Lung (tissue), 12 donors: ENCODE measurements around the gene MAGEL2. TPM values are rescaled to one million over a fixed set of nuclear protein-coding genes. Genes with fewer than 3 reads are reported as not detected.

Experiments used
- ATAC-seq: fragments of 200-7000 bp; cut with Tn5 transposase; one replicate; pipeline ENCODE4 v1.9.1; 2020; ENCODE audit warnings: moderate number of reproducible peaks; ENCODE audit not compliant: insufficient read depth, low FRiP score
- DNase-seq, 3 donors: peaks; one replicate each; pipeline ENCODE4 v3.0.0-alpha.2; 2013 to 2017
- H3K27ac ChIP-seq, 2 donors: one replicate each; pipeline ENCODE4 v1.5.1; 2013; ENCODE audit warnings: mild to moderate bottlenecking in 2 of 2, moderate library complexity in 2 of 2, control low read depth in 1 of 2, inconsistent platforms in 1 of 2, low read depth in 1 of 2, low read length in 1 of 2
- H3K27me3 ChIP-seq, 3 donors: one replicate each; pipeline ENCODE4 v1.5.1; 2013; ENCODE audit warnings: low read length in 2 of 3; ENCODE audit not compliant: control insufficient read depth in 3 of 3, insufficient read depth in 3 of 3
- H3K36me3 ChIP-seq, 4 donors: one replicate each; pipeline ENCODE4 v1.5.1; 2013; ENCODE audit warnings: low read length in 4 of 4, mild to moderate bottlenecking in 1 of 4, moderate library complexity in 1 of 4; ENCODE audit not compliant: control insufficient read depth in 4 of 4, insufficient read depth in 4 of 4
- H3K4me1 ChIP-seq, 5 donors: one replicate each; pipeline ENCODE4 v1.5.1; 2013; ENCODE audit warnings: low read length in 5 of 5, mild to moderate bottlenecking in 2 of 5, moderate library complexity in 1 of 5; ENCODE audit not compliant: control insufficient read depth in 5 of 5, insufficient read depth in 5 of 5
- H3K4me3 ChIP-seq: one replicate; pipeline ENCODE4 v1.5.1; 2013; ENCODE audit warnings: mild to moderate bottlenecking, control low read depth, moderate library complexity
- H3K9ac ChIP-seq, 2 donors: one replicate each; pipeline ENCODE4 v1.5.1; 2013; ENCODE audit warnings: low read length in 2 of 2, control low read depth in 1 of 2; ENCODE audit not compliant: insufficient read depth in 1 of 2
- H3K9me3 ChIP-seq, 4 donors: one replicate each; pipeline ENCODE4 v1.5.1; 2013; ENCODE audit warnings: low read length in 3 of 4, mild to moderate bottlenecking in 1 of 4, moderate library complexity in 1 of 4; ENCODE audit not compliant: control insufficient read depth in 4 of 4, insufficient read depth in 3 of 4
- CTCF ChIP-seq: IDR thresholded peaks from 2 replicates; pipeline ENCODE4 v1.5.1; 2012; ENCODE audit warnings: mild to moderate bottlenecking; ENCODE audit errors: control extremely low read depth, extremely low read depth
- WGBS, 2 donors: extraction: QIAGEN DNeasy Blood & Tissue Kit; methylation state at CpG; one replicate each; pipeline ENCODE4 v1.1.7; 2013; 5-methylcytosine and 5-hydroxymethylcytosine counted together
- polyA plus RNA-seq, 2 donors: library from polyadenylated mRNA; stranded (reverse); fragments of 200-250 nt; gene quantifications; one replicate each; pipeline ENCODE4 v1.2.1, GENCODE V29; 2013
- total RNA-seq, 2 donors: library from RNA; depleted of rRNA in 1 of 2; stranded (reverse); fragments of >200 nt in 1 of 2; gene quantifications; one replicate each; pipeline ENCODE4 v1.2.1, GENCODE V29; 2014 to 2021
- donor health status: control.
- donor health status: control.
- donor health status: Bipolar disorder and iron deficiency.
- donor health status: healthy.
- donor health status: DM: yes; HTN: yes; CAD: no.

Gene MAGEL2
- total and polyA plus RNA-seq, 4 donors: 0.02 to 2.8 (median 0.12) TPM

- WGBS, 2 donors: 65 to 68% methylated on average over 8 of the region's 8 CpGs
- H3K9ac ChIP-seq: no peak overlapping the region
- no peak for TF ChIP-seq CTCF
- H3K27ac ChIP-seq: no peak overlapping the region
- H3K27me3 ChIP-seq: no peaks in the 10 kb centered on the region
- no peaks in the 10 kb centered on the region for H3K36me3 ChIP-seq
- DNase-seq (no peak), ATAC-seq (no peak)
- peaks cover 0 to 2% (median 0%) of the 10 kb centered on the region in 4 donors for H3K9me3 ChIP-seq
- no peak overlapping the region for H3K4me3 ChIP-seq
- no peaks in the 10 kb centered on the region for H3K4me1 ChIP-seq
These were observed 13.5 kb downstream of the MAGEL2 start for GRCh38 chr15:23634181-23634580.

GRCh38 chr15:23629234-23629805 lies 18.3 kb downstream of the MAGEL2 start:
- H3K27me3 ChIP-seq: no peaks in the 10 kb centered on the region
- no peak overlapping the region for H3K4me3 ChIP-seq
- H3K9ac ChIP-seq: no peak overlapping the region
- ATAC-seq (no peak), DNase-seq (peak in 1 of 3 donors; percentile 11)
- H3K9me3 ChIP-seq: peaks cover 0 to 2% (median 0%) of the 10 kb centered on the region in 4 donors
- no peaks in the 10 kb centered on the region for H3K4me1 ChIP-seq
- no peaks in the 10 kb centered on the region for H3K36me3 ChIP-seq
- no peak overlapping the region for H3K27ac ChIP-seq
- no peak for TF ChIP-seq CTCF
- WGBS, 2 donors: 17 to 28% methylated on average over 4 of the region's 4 CpGs

GRCh38 chr15:23628612-23629233 lies 18.9 kb downstream of the MAGEL2 start:
- H3K36me3 ChIP-seq: no peaks in the 10 kb centered on the region
- H3K9ac ChIP-seq: no peak overlapping the region
- no peak overlapping the region for H3K4me3 ChIP-seq
- ATAC-seq (no peak), DNase-seq (no peak)
- no peak for TF ChIP-seq CTCF
- no peaks in the 10 kb centered on the region for H3K9me3 ChIP-seq
- no peaks in the 10 kb centered on the region for H3K4me1 ChIP-seq
- 36 to 47% methylated on average over 13 of the region's 13 CpGs for WGBS, 2 donors
- no peaks in the 10 kb centered on the region for H3K27me3 ChIP-seq
- H3K27ac ChIP-seq: no peak overlapping the region
